Activated naive CD4-positive, alpha-beta T cell treated with Interleukin-2 at 50 U/mL for 16 hours (primary cell): ENCODE data around the gene ZNF423.
"Not testable (repeated sequence)": the region's sequence is repeated elsewhere in the genome, so short reads cannot be mapped to it uniquely, and the experiment has no call there.

Experiments used
- DNase-seq: peaks from one replicate; pipeline ENCODE4 v3.0.0-alpha.2; 2020

Gene ZNF423

GRCh38 chr16:49575346-49576172 is 280.4 kb downstream of the ZNF423 start:
- no peak for DNase-seq

DNA sequence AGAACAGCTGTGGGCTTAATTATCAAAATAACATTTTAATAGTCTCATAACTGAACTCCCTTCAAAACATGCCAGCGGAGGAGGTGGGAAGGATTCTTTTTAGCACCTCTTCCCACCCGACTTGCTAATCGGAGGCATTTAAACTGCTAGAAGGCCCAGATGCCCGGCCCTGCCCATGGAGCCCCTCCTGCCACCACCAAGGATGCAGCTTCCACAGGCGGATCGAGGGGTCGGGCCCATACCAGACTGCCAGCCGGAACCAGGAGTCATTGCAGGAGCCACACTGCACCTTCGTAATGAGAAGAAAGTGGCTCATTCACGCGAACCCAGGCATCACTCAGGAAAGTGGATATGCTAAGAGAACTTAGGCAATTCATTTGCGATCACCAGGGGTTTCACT is 281.1 kb downstream of the ZNF423 start:
- DNase-seq: no peak

DNA sequence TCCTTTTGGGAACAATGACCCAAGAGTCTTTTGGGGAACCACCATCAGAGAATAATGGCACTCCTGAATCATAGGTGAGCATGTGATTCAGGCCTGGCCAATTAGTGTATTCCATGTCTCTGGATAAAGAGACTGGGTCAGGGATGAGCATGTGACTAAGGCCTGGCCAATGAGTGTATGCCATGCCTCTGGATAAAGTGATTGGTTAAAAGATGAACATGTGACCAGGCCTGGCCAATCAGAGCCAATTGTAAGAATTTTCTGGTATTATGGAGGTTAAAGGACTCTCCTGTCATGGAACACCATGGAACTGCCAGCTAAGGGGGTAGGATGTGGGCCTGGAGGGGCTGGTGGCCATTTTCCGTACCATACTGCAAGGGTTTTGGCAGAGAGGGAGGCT is 288.0 kb downstream of the ZNF423 start:
- no peak for DNase-seq

DNA sequence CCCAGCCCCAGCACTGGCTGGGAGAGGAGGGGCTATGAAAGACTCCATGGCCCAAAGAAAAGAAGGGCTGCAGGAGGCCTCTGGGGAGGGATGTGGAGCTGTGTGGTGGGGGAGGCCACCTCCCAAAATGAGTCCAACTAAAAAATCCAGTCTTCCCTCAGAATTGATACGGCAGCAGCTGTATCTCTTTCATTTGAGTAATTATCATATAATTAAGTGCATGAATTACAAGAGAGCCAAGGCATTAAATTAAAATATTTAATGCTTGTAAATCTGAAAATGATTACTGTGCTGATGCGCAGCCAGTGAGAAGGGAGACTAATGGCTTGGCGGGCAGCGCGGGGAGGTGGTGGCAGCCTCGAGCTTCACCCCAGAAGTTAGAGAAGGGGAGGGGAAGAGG is 289.5 kb downstream of the ZNF423 start:
- DNase-seq: no peak

DNA sequence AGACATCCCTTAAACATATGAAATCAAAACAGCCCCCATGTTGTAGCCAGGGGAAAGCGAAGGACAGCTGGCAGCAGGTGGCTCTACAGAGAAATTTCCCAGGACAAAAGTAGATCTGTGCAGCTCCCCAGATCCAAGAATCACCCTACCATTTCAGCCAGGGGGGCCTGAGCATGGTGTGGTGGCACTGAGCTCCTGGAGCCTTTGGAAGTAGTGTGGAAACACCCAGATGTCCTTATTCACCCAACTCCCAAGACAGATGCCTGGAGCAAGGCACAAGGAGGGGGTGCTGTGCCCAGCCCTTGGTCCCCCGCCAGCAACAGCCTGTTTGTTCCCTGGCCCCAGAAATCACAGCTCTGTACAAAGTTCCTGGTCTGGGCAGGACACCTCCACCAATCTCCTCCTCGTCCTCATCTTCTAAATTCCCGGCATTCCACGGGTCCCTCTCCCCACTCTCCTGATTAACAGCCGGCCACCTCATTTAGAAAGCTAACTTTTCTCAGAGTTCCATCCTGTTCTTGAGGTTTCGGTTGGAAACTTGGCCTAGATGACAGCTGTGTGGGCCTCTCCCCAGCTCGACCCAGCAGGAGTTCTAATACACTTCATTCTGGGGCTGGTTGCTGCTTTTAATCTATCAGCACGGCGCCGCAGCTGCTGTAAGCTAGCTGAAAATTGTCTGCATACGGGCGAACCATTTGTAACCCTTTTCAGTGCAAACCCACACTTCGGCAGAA is 291.2 kb downstream of the ZNF423 start:
- no peak for DNase-seq

- no peak for DNase-seq
These were observed 292.2 kb downstream of the ZNF423 start for GRCh38 chr16:49563666-49564065.

DNA sequence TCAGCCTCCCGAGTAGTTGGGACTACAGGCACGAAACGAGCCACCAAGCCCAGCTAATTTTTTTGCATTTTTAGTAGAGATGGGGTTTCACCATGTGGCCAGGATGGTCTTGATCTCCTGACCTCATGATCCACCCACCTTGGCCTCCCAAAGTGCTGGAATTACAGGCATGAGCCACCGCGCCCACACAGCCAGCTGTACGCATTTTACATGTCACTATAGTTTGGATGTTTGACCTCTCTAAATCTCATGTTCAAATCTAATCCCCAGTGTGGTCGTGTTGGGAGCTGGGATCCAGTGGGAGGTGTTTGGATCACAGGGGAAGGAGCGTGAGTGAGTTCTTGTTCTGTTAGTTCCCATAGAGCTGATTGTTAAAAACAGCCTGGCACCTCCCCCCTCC is 293.0 kb downstream of the ZNF423 start:
- not testable (repeated sequence) for DNase-seq

- no peak for DNase-seq
These were observed 293.7 kb downstream of the ZNF423 start for GRCh38 chr16:49562228-49562627.

GRCh38 chr16:49560004-49560830 is 295.7 kb downstream of the ZNF423 start:
- no peak for DNase-seq

DNA sequence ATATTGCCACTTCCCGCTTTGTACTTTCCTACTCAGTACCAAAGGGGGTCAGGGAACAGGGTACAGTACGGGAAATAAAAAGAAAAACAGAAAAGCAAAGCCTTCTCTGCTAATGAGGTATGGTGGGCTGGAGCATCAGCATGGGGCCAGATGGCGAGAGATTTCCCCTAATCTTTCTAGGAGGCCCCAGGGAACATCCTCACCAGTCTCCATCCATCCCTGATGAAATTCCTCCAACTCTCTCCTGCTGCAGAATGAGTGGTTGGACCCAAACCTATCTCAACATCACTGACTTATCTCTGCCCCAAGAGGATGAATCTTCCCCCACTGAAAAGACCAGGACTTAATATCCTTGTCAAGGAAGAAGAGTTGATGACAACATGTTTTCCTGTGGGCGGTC is 296.7 kb downstream of the ZNF423 start:
- DNase-seq: no peak

- DNase-seq: no peak
These were observed 297.5 kb downstream of the ZNF423 start for GRCh38 chr16:49558451-49558850.

GRCh38 chr16:49556606-49557446 is 299.1 kb downstream of the ZNF423 start:
- DNase-seq: no peak

DNA sequence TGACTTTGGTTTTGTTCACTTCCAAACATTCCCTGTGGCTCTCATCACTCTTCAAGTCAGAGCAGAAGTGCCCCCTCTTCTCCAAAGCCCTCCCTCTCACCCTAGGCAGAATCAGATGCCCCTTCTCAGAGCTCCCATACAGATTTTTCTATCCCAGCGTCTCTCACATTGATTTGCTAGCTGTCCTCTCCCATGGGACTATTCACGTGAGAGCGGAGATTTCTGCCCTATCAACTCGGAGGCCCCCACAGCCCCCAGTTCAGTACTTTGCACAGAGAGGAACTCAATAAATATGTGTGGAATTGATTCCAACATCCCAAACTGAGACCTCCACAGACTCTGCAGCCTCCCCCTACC is 299.7 kb downstream of the ZNF423 start:
- no peak for DNase-seq

DNA sequence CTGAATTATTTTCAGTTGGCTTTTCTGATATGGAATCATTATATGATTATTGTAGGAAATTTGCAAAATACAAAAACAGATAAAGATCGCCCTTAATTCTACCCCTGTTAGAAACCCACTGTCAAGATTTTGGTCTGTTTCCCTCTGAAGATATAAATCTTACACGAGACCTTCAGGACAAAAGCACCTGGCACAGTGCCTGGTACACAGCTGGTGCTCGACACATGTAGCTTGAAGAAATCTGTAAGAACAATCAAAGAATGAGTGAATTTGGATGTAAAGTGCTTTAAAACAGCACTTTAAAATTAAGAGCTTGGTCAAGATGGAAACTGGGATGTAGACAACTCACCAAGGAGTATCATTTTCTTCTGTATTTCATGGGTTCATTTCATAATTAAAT is 301.2 kb downstream of the ZNF423 start:
- DNase-seq: no peak

GRCh38 chr16:49552313-49552928 is 303.5 kb downstream of the ZNF423 start:
- no peak for DNase-seq

DNA sequence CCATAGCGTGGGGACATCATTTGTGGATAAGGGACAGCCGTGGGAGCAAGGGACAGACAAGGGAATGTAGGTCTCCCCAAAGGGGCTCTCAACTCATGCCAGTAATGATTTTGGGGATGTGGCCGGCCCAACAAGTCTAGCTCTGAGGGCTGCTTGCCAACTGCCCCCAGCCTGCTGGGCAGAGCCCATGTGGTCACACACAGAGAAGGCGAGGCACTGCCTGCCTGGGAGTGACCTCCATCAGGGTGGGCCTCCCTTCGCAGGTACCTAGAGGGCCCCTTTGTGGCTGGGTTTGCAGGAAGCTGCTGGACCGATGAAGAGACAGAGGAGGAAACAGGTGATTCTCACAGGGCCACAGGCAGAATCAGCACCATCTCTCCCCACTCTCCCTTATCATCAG is 305.2 kb downstream of the ZNF423 start:
- DNase-seq: no peak

- DNase-seq: no peak
These were observed 305.8 kb downstream of the ZNF423 start for GRCh38 chr16:49550140-49550539.

DNA sequence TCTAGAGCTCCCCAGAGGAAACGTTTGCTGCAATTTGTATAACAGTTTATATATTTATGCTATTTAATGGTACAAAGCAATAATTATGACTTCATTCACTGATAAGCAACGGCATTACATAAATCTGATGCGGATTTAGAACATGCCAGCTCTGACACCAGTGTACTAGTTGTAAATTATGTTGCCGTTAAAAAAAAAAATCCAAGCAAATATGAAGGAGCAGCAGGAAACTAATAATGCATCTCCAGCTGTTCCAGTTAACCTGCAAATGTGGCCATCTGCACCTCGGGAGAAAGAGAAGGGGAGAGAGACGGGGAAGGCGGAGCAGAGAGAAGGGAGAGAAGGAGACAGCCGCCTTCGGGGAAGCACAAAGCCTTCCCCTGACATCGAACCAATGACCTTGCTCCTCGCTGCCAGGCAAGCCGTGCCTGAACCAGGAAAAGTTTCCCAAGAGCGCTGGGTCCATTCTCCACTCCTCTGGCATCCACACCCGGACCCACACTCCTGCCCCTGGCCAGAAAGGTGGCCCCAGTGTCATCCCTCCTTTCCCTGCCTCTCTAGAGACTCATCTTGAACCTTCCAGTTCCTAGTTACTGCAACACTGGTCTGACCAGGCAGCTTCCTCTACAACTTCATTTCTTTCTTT is 307.5 kb downstream of the ZNF423 start:
- DNase-seq: no peak

- no peak for DNase-seq
These were observed 308.5 kb downstream of the ZNF423 start for GRCh38 chr16:49547448-49547847.

- DNase-seq: no peak
These were observed 309.2 kb downstream of the ZNF423 start for GRCh38 chr16:49546735-49547134.

DNA sequence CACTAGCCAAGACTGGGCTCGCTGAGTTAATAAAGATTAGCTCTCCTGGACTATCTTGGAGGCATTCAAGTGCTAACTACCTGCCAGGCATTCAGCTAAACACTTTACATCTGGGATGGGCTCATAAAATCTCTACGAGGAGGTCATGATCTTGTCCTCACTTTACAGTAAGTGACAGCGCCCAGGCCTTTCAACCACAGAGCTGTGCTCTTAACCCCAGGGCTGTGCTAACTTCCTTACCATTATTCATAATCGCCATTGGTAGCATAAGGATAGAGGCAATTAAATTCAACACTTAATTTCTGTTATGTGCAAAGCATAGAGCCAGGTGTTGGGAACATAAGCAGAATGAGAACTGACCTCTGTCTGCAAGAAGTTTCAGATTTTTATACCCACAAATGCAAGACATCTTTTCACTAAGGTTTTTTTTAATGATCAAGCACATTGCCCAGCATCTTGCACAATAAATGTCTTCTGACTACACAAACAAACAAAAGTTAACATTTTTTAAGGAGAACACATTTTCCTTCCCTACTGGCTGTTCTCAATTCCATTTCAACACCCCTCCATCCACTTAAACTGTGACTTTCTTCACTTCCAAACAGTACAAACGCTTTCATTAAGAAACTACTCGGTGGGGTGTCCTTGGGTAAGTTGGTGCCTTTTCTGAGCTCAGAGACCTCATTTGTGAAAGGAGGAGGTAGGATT is 310.0 kb downstream of the ZNF423 start:
- no peak for DNase-seq
